Stimulated activated CD4-positive, alpha-beta T cell treated with anti-CD3 and anti-CD28 coated beads, Interleukin-12 subunit alpha, Interleukin-12 subunit beta, amount 100 ng/mL, for 48 hours (primary cell): Measurements from ENCODE around the gene RPP40.
"Not testable (repeated sequence)": the region's sequence is repeated elsewhere in the genome, so short reads cannot be mapped to it uniquely, and the experiment has no call there.

Source experiments
- DNase-seq, 3 donors: peaks; one replicate each; pipeline ENCODE4 v3.0.0-alpha.2; 2020; ENCODE audit warnings: low read depth in 2 of 3, low spot score in 1 of 3

RPP40 gene

GRCh38 chr6:5020142-5020541 is 16.3 kb upstream of the RPP40 start:
- no peak for DNase-seq

- no peak for DNase-seq
Measured at GRCh38 chr6:5014072-5014561, 10.3 kb upstream of the RPP40 start.

GRCh38 chr6:5012519-5012918 is 8.7 kb upstream of the RPP40 start:
- DNase-seq, result no peak

- DNase-seq, result no peak
Measured at GRCh38 chr6:5011346-5011745, 7.5 kb upstream of the RPP40 start.

- no peak for DNase-seq
Measured at GRCh38 chr6:5007531-5007930, 3.7 kb upstream of the RPP40 start.

GRCh38 chr6:5006222-5006621 is 2.4 kb upstream of the RPP40 start:
- no peak for DNase-seq

GRCh38 chr6:5005038-5005433 is 1.2 kb upstream of the RPP40 start:
- DNase-seq, result not testable (repeated sequence)

GRCh38 chr6:5004373-5005037 is 668 bp upstream of the RPP40 start:
- no peak for DNase-seq

GRCh38 chr6:4999586-4999985 is 4.3 kb downstream of the RPP40 start:
- no peak for DNase-seq

- DNase-seq, result no peak
Measured at GRCh38 chr6:4997862-4998261, 6.0 kb downstream of the RPP40 start.

GRCh38 chr6:4994741-4995140 is 9.1 kb downstream of the RPP40 start:
- no peak for DNase-seq

- DNase-seq, result no peak
Measured at GRCh38 chr6:4987432-4987831, 16.4 kb downstream of the RPP40 start.

GRCh38 chr6:4986999-4987398 is 16.8 kb downstream of the RPP40 start:
- no peak for DNase-seq

- DNase-seq, result no peak
Measured at GRCh38 chr6:4983322-4983721, 20.5 kb downstream of the RPP40 start.

- DNase-seq, result no peak
Measured at GRCh38 chr6:4981761-4982160, 22.1 kb downstream of the RPP40 start.

- DNase-seq, result no peak
Measured at GRCh38 chr6:4979426-4979825, 24.4 kb downstream of the RPP40 start.

GRCh38 chr6:4977468-4977867 is 26.4 kb downstream of the RPP40 start:
- DNase-seq, result no peak

- no peak for DNase-seq
Measured at GRCh38 chr6:4975506-4975905, 28.3 kb downstream of the RPP40 start.

GRCh38 chr6:4974962-4975361 is 28.9 kb downstream of the RPP40 start:
- no peak for DNase-seq

GRCh38 chr6:4973982-4974745 is 29.7 kb downstream of the RPP40 start:
- DNase-seq, result no peak

- no peak for DNase-seq
Measured at GRCh38 chr6:4973415-4973814, 30.4 kb downstream of the RPP40 start.

GRCh38 chr6:4972438-4972837 is 31.4 kb downstream of the RPP40 start:
- DNase-seq, result no peak

- DNase-seq, result no peak
Measured at GRCh38 chr6:4971851-4972250, 32.0 kb downstream of the RPP40 start.
